ENCODE measurements around the gene SLC25A1.

The SLC25A1 gene

DNA sequence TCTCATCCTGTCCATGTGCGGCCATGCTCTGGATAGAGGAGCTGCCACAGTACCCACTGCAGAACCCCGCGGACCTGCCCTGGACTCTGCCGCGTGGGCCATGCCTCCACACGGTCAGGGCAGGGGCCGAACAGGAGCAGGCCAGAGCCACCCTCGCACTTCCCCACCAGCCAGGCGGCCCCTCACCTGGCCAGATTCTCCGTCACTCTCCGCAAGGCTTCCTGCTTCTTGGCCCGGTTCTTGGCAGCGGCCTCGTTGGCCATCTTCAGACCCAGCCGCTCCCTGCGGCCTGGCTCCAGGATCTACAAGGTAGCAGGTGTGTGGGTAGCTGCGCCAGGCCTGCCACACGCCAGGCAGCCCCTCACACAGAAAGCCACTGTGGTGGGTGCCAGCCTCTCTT lies 43.7 kb downstream of the SLC25A1 start:
- DNase-seq: no peak

DNA sequence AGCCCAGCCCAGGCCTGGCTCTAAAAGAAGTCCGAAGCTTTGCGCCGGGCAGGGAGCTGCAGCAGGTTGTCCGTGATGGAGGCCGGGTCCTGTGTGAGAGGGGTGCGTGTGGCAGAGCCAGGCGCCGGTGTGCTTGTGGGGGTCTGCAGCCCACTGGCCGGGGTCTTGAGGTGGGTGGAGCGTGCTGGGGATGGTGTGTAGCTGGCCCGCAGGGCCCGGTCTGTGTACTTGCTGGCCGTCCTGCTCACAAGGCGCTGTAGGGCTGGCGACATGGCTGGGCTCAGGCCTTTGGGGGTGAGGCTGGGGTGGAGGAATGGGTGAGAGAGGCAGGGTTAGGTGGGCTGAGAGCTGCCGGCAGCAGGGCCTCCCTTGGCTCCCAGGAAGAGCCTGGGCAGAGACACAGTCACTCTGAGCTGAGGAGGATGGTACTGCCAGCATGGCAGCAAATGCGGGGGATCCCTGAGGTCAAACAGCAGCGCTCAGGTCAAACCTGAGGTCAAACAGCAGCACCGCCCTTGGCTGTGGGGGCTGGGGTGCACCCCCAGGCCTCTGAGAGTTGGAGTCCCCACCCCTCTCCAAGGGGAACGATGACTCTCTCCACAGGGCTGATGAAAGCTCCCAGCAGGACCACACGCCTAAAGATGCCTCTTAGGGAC lies 44.2 kb downstream of the SLC25A1 start:
- DNase-seq: no peak

DNA sequence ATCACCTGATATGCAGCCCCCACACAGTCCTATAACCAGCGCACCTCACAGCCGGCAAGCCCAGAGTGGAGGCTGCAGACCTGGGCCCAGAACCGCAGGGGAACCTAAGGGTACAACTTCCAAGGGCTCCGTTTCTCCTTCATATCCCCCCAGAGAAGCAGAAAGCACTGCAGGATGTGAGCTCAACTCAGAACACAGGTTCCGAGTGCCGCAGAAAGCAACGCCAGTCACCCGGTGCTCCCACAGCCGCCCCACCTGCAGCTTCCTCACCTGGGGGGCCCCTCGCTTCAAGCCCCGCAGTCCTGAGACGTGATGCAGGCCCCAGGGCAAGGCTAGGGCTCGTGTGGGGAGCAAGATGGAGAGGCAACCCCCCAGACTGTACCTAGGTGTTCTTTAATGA lies 45.0 kb downstream of the SLC25A1 start:
- DNase-seq: no peak

DNA sequence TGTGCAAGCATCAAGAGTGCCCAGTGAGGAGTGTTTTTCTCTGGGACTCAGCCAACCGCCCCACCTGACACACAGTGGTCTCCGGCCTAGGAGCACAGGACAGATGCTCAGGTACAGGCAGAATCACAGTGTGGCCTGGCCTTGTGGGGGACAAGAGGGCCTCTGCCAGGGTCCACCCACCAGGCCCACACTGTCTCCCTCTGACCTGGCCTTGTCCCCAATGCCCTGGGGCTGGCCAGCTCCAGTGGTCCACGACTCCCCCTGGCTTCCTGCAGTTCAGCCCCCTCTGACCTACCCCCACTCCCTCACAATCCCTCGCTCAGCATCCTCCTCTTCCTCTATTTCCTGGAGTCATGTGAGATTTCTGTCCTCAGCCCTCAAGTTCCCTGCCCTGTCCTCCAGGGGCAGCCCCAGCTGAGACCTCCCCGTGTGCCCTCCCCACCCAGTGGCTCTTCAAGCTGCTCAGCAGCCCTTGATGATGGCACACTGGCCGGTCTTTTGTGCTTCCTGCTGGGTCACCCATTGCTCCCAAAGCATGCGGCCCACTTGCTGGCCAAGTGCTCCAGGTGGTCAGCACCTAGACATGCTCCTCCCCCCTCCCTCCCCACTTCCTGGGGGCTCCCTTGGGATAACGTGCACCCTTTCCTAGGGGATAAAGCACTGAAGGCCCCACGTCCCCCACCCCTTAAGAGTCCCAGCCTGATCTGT lies 45.7 kb downstream of the SLC25A1 start:
- DNase-seq: no peak

DNA sequence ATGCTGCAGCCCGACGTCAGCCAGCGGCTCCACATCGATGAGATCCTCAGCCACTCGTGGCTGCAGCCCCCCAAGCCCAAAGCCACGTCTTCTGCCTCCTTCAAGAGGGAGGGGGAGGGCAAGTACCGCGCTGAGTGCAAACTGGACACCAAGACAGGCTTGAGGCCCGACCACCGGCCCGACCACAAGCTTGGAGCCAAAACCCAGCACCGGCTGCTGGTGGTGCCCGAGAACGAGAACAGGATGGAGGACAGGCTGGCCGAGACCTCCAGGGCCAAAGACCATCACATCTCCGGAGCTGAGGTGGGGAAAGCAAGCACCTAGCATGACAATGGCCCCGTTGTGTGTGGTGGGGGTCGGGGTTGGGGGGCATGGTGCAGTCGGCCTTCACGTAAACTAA lies 46.4 kb downstream of the SLC25A1 start:
- no peak for DNase-seq

DNA sequence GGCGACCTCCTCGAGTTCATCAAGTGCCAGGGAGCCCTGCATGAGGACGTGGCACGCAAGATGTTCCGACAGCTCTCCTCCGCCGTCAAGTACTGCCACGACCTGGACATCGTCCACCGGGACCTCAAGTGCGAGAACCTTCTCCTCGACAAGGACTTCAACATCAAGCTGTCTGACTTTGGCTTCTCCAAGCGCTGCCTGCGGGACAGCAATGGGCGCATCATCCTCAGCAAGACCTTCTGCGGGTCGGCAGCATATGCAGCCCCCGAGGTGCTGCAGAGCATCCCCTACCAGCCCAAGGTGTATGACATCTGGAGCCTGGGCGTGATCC lies 46.9 kb downstream of the SLC25A1 start:
- DNase-seq: no peak

DNA sequence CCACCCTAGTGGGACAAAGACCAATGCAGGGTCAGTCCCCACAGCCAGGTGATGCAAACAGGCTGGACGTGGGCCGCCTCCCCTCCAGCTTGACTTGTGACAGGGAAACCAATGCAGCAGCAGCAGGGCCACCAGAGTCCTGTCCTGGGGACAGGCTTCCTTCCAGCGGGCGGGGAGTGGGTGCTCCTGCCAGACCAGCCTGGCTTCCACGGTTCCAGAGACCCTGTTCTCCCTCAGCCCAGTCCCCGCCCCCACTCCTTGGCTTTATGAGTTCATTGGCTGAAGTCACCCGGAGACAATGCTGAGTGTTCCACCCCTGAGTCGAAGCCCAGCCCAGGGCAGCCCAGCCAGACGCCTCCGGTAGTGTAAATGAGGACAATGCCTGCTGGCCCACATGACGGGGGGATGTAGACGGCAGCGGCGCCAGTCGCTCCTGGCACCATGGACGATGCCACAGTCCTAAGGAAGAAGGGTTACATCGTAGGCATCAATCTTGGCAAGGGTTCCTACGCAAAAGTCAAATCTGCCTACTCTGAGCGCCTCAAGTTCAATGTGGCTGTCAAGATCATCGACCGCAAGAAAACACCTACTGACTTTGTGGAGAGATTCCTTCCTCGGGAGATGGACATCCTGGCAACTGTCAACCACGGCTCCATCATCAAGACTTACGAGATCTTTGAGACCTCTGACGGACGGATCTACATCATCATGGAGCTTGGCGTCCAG lies 47.4 kb downstream of the SLC25A1 start, which contains the start of gene TSSK2:
TSSK2 (plus strand) TSS at position 350 of the 726 bp plus-strand sequence; CDS start at position 442, 92 bp downstream.
- DNase-seq: no peak

DNA sequence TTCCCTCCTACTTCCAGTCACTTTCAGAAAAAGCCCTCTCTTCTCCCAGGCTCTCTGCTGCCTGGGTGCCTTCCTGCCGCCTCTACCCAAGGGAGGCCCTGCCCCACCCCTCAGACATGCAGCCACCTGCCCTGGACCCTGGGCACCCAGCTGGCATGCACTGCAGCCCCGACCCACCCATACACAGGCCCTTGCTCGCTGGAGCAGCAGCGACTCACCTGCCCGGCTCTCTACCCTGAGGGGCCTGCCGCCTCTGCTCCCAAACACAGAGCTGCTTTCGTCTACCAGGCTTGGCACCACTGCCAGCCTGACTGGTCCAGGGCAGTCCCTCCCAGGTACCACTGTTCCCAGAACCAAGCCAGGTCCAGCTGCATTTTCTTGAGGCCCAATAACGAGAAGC lies 48.7 kb downstream of the SLC25A1 start:
- no peak for DNase-seq

DNA sequence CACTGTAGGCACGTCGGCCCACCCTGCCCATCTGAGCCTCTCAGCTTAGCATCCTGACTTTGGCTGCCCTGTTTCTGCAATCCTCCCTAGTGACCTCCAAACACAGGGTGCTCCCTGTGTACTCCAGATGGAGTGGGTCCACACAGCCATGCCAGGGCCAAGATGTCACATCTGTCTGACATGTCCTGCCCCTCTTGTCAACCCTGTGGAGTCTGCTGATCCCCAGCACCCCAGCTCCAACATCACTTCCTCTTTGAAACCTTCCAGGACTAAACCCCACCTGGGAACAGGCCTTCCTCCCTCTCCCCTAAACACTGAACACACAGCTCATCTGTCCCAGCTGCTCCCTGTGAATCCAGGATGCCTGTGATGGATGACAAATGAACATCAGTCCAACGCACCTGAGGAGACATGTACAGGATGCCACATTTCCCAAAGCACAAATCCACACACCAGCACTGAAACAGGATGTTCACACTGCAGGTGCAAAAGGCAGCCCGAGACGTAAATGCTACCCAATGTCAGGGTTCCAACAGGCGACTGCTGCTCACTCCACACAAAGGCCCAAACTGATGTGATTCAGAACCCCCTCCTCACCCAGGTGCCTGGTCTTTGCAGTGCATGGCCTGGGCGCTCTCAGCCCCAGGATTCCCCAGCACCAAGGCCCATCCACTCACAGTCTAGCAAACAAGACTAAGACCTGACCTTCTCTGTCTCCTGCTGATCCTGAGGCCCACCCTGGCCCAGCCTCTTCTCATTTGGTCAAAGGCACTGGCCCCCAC lies 49.4 kb downstream of the SLC25A1 start:
- DNase-seq: no peak

DNA sequence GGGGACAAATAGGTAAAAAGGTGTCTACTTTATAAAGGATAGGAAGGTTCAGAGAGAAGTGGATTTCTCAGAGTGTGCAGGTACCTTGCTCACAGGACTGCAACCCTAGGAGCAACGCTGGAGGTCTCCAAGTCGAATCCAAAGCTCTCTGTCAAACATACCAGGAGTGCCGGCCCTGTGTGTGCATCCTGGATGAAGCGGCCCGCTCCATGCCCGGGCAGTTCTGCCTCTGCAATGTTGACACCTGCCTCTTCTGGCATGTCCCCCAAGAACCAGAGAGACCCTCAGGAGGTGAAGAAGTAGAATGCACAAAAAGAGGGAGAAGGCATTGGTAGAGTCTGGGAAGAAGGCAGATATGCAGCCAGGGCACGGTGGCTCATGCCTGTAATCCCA lies 50.5 kb downstream of the SLC25A1 start:
- no peak for DNase-seq

DNA sequence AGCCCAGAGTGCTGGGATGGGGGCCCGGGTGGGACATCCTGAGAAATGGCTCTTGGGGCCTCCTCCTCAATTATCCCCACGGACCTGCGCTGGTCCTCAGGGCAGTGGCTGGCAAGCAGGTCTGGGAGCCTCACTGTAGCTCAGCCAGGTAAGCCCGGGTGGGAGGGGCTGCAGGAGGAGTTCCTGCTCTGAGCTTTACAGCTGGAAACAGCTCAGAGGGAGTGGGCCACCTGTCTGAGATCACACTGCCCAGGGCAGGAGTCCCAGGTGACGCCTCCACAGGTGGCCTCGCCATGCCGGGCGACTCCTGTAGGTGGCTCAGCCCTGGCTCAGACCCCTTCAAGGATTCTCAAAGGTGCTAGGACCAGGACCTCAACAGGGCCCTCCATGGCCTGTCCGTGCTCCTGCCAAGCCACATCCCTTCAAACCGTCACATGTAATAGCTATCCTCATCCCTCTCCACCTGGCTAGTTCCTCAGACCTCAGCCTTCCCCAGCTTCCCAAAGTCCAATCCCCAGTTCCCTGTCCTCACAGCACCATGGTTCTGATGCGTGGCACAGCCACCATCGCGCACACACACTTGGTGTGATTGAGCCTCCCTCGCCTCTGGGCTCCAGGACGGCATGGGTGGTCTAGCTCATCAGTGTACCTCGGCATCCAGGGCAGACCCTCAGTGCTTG lies 51.1 kb downstream of the SLC25A1 start:
- no peak for DNase-seq

DNA sequence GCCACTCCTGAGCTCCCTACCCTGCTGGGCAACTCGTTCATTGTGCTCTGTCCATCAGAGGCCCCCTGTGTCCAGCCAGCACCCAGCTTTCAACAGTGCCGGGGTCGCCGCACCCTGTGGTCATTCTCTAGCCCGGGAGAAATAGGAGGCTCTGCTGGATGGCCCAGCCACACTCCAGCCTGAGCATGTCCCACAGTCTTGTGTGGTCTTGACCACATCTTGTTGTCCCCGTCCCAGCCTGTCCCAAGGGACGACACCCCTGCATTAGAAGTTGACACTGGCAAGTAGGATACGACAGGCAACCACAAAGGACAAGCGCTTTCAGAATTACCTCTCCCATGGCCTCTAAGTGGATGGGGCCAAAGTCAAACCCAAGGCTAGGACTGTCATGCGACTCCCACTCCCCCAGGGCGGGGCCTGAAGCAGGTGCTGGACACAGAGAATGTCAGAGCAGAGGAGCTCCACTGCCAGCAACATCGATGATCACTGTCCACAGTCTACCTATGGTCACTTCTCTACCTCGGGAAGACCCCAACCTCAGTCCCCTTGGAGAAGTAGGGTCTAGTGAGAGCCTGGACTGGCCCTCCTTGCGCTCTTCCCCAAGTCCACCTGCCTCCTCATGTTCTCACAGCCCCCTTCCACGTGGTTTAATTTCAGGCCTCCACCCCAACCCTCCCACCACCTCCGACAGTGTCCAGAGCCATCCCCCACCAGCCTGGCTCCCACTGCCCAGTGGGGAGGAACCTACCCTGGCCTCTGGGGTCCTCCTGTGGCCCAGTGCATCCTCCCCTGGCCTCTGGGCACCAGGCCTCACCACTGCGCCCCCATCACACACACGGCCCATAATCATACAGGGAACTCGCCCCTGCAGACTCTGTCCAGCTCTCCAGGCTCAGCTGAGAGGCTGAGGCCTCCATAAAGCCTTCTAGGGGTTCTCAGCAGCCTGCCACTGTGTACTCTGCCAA lies 51.9 kb downstream of the SLC25A1 start:
- DNase-seq: no peak
